Measurements from ENCODE around the gene KLHDC3.

Gene KLHDC3

GRCh38 chr6:43013843-43014433, at the start of gene KLHDC3, which contains the start of gene MEA1:
Gene KLHDC3, plus strand, starts transcription at chr6:43014249. Its CDS starts 2,944 bp downstream, at chr6:43017193.
Gene MEA1, minus strand, starts transcription at chr6:43013946. Its CDS starts 133 bp downstream, at chr6:43013813.
- peak; percentile 100 for DNase-seq

- no peak for DNase-seq
These were observed 47.5 kb upstream of the KLHDC3 start for GRCh38 chr6:42966571-42966970.

- no peak for DNase-seq
These were observed 46.8 kb upstream of the KLHDC3 start for GRCh38 chr6:42967228-42967627.

- no peak for DNase-seq
These were observed 45.8 kb upstream of the KLHDC3 start for GRCh38 chr6:42968126-42968701.

- DNase-seq, result no peak
These were observed 45.3 kb upstream of the KLHDC3 start for GRCh38 chr6:42968783-42969182.

- no peak for DNase-seq
These were observed 44.6 kb upstream of the KLHDC3 start for GRCh38 chr6:42969431-42969830.

- DNase-seq, result no peak
These were observed 44.1 kb upstream of the KLHDC3 start for GRCh38 chr6:42969934-42970333.

- DNase-seq, result no peak
These were observed 43.0 kb upstream of the KLHDC3 start for GRCh38 chr6:42970871-42971612.

- no peak for DNase-seq
These were observed 42.2 kb upstream of the KLHDC3 start for GRCh38 chr6:42971746-42972327.

GRCh38 chr6:42973926-42974325, 40.1 kb upstream of the KLHDC3 start:
- no peak for DNase-seq

- no peak for DNase-seq
These were observed 39.0 kb upstream of the KLHDC3 start for GRCh38 chr6:42974919-42975505.

- no peak for DNase-seq
These were observed 35.6 kb upstream of the KLHDC3 start for GRCh38 chr6:42978487-42978838.

- DNase-seq, result peak; percentile 88
These were observed 35.1 kb upstream of the KLHDC3 start, which contains the start of gene PEX6 for GRCh38 chr6:42978839-42979522. Gene PEX6, minus strand, starts transcription at chr6:42979181. Its CDS starts 31 bp downstream, at chr6:42979150.

- DNase-seq, result peak; percentile 41
These were observed 34.4 kb upstream of the KLHDC3 start for GRCh38 chr6:42979523-42980177.

- DNase-seq, result no peak
These were observed 32.2 kb upstream of the KLHDC3 start for GRCh38 chr6:42981836-42982235.

GRCh38 chr6:42984001-42984923, 29.8 kb upstream of the KLHDC3 start, which contains the start of gene PPP2R5D:
Gene PPP2R5D, plus strand, starts transcription at chr6:42984570. Its CDS starts 108 bp downstream, at chr6:42984678.
- DNase-seq, result peak; percentile 99

- no peak for DNase-seq
These were observed 29.0 kb upstream of the KLHDC3 start for GRCh38 chr6:42984924-42985475.

- no peak for DNase-seq
These were observed 26.3 kb upstream of the KLHDC3 start for GRCh38 chr6:42987533-42988451.

GRCh38 chr6:42988486-42989020, 25.5 kb upstream of the KLHDC3 start:
- no peak for DNase-seq

Data from NCI-H345 (cell line).